ENCODE results near the gene SPTA1.
"Not testable (repeated sequence)": the region's sequence is repeated elsewhere in the genome, so short reads cannot be mapped to it uniquely, and the experiment has no call there.

The SPTA1 gene

GRCh38 chr1:158691907-158692306 is 5.4 kb upstream of the SPTA1 start:
- Histone ChIP-seq H3K9ac (ENCODE audit: insufficient read length) (no peak overlapping the region), H3K4me3 (no peak overlapping the region), H3K36me3 (ENCODE audit: insufficient read depth, low read length) (no peaks in the 10 kb centered on the region), H3K27ac (no peak overlapping the region), H3K9me3 (ENCODE audit: low read depth, low read length) (no peaks in the 10 kb centered on the region)
- TF ChIP-seq EZH2 (IDR thresholded peaks at IDR 0.05) (no peak), FOXP2 (optimal IDR thresholded peaks at IDR 0.05; ENCODE audit: control extremely low read depth, extremely low read length, insufficient read depth) (no peak), POLR2AphosphoS5 (IDR thresholded peaks at IDR 0.05; ENCODE audit: borderline replicate concordance, low read depth, low read length) (no peak)
- DNase-seq (ENCODE audit: low read depth, low spot score): no peak

- H3K4me3 ChIP-seq; H3K27ac ChIP-seq; DNase-seq (ENCODE audit: low read depth, low spot score); H3K9me3 ChIP-seq (ENCODE audit: low read depth, low read length); H3K36me3 ChIP-seq (ENCODE audit: insufficient read depth, low read length); H3K9ac ChIP-seq (ENCODE audit: insufficient read length): not testable (repeated sequence)
Observed at GRCh38 chr1:158691149-158691548, 4.6 kb upstream of the SPTA1 start.

- no peak overlapping the region for H3K4me3 ChIP-seq
- no peak for DNase-seq (ENCODE audit: low read depth, low spot score)
- H3K27ac ChIP-seq: no peak overlapping the region
- H3K9me3 ChIP-seq (ENCODE audit: low read depth, low read length): no peaks in the 10 kb centered on the region
- H3K36me3 ChIP-seq (ENCODE audit: insufficient read depth, low read length): no peaks in the 10 kb centered on the region
- no peak overlapping the region for H3K9ac ChIP-seq (ENCODE audit: insufficient read length)
- no peak for TF ChIP-seq FOXP2 (optimal IDR thresholded peaks at IDR 0.05; ENCODE audit: control extremely low read depth, extremely low read length, insufficient read depth)
- TF ChIP-seq POLR2AphosphoS5 (IDR thresholded peaks at IDR 0.05; ENCODE audit: borderline replicate concordance, low read depth, low read length): no peak
- no peak for TF ChIP-seq EZH2 (IDR thresholded peaks at IDR 0.05)
Observed at GRCh38 chr1:158689875-158690274, 3.4 kb upstream of the SPTA1 start.

- Histone ChIP-seq H3K9me3 (ENCODE audit: low read depth, low read length) (no peaks in the 10 kb centered on the region), H3K27ac (no peak overlapping the region), H3K4me3 (no peak overlapping the region), H3K36me3 (ENCODE audit: insufficient read depth, low read length) (no peaks in the 10 kb centered on the region), H3K9ac (ENCODE audit: insufficient read length) (no peak overlapping the region)
- no peak for DNase-seq (ENCODE audit: low read depth, low spot score)
- TF ChIP-seq EZH2 (IDR thresholded peaks at IDR 0.05) (no peak), POLR2AphosphoS5 (IDR thresholded peaks at IDR 0.05; ENCODE audit: borderline replicate concordance, low read depth, low read length) (no peak), FOXP2 (optimal IDR thresholded peaks at IDR 0.05; ENCODE audit: control extremely low read depth, extremely low read length, insufficient read depth) (no peak)
Observed at GRCh38 chr1:158689110-158689509, 2.6 kb upstream of the SPTA1 start.

GRCh38 chr1:158688343-158688742 is 1.8 kb upstream of the SPTA1 start:
- H3K9me3 ChIP-seq (ENCODE audit: low read depth, low read length); DNase-seq (ENCODE audit: low read depth, low spot score); H3K9ac ChIP-seq (ENCODE audit: insufficient read length); H3K27ac ChIP-seq; H3K4me3 ChIP-seq; H3K36me3 ChIP-seq (ENCODE audit: insufficient read depth, low read length): not testable (repeated sequence)

- Histone ChIP-seq H3K27ac (no peak overlapping the region), H3K4me3 (no peak overlapping the region), H3K36me3 (ENCODE audit: insufficient read depth, low read length) (no peaks in the 10 kb centered on the region), H3K9ac (ENCODE audit: insufficient read length) (no peak overlapping the region), H3K9me3 (ENCODE audit: low read depth, low read length) (no peaks in the 10 kb centered on the region)
- DNase-seq (ENCODE audit: low read depth, low spot score): no peak
- TF ChIP-seq POLR2AphosphoS5 (IDR thresholded peaks at IDR 0.05; ENCODE audit: borderline replicate concordance, low read depth, low read length) (no peak), EZH2 (IDR thresholded peaks at IDR 0.05) (no peak), FOXP2 (optimal IDR thresholded peaks at IDR 0.05; ENCODE audit: control extremely low read depth, extremely low read length, insufficient read depth) (no peak)
Observed at GRCh38 chr1:158687037-158687436, 522 bp upstream of the SPTA1 start.

GRCh38 chr1:158685085-158685484 is 1.4 kb downstream of the SPTA1 start:
- no peak overlapping the region for H3K9ac ChIP-seq (ENCODE audit: insufficient read length)
- no peak overlapping the region for H3K4me3 ChIP-seq
- H3K36me3 ChIP-seq (ENCODE audit: insufficient read depth, low read length): no peaks in the 10 kb centered on the region
- no peak for DNase-seq (ENCODE audit: low read depth, low spot score)
- no peaks in the 10 kb centered on the region for H3K9me3 ChIP-seq (ENCODE audit: low read depth, low read length)
- TF ChIP-seq FOXP2 (optimal IDR thresholded peaks at IDR 0.05; ENCODE audit: control extremely low read depth, extremely low read length, insufficient read depth): no peak
- TF ChIP-seq EZH2 (IDR thresholded peaks at IDR 0.05): no peak
- no peak for TF ChIP-seq POLR2AphosphoS5 (IDR thresholded peaks at IDR 0.05; ENCODE audit: borderline replicate concordance, low read depth, low read length)
- H3K27ac ChIP-seq: no peak overlapping the region

GRCh38 chr1:158681606-158682005 is 4.9 kb downstream of the SPTA1 start:
- TF ChIP-seq FOXP2 (optimal IDR thresholded peaks at IDR 0.05; ENCODE audit: control extremely low read depth, extremely low read length, insufficient read depth): no peak
- no peak for TF ChIP-seq POLR2AphosphoS5 (IDR thresholded peaks at IDR 0.05; ENCODE audit: borderline replicate concordance, low read depth, low read length)
- no peak for TF ChIP-seq EZH2 (IDR thresholded peaks at IDR 0.05)
- H3K9ac ChIP-seq (ENCODE audit: insufficient read length): no peak overlapping the region
- no peak overlapping the region for H3K4me3 ChIP-seq
- no peaks in the 10 kb centered on the region for H3K36me3 ChIP-seq (ENCODE audit: insufficient read depth, low read length)
- no peak for DNase-seq (ENCODE audit: low read depth, low spot score)
- H3K9me3 ChIP-seq (ENCODE audit: low read depth, low read length): no peaks in the 10 kb centered on the region
- H3K27ac ChIP-seq: no peak overlapping the region

GRCh38 chr1:158679289-158679688 is 7.2 kb downstream of the SPTA1 start:
- Histone ChIP-seq H3K4me3 (no peak overlapping the region), H3K36me3 (ENCODE audit: insufficient read depth, low read length) (no peaks in the 10 kb centered on the region), H3K27ac (no peak overlapping the region), H3K9ac (ENCODE audit: insufficient read length) (no peak overlapping the region), H3K9me3 (ENCODE audit: low read depth, low read length) (no peaks in the 10 kb centered on the region)
- no peak for TF ChIP-seq EZH2 (IDR thresholded peaks at IDR 0.05)
- TF ChIP-seq POLR2AphosphoS5 (IDR thresholded peaks at IDR 0.05; ENCODE audit: borderline replicate concordance, low read depth, low read length): no peak
- TF ChIP-seq FOXP2 (optimal IDR thresholded peaks at IDR 0.05; ENCODE audit: control extremely low read depth, extremely low read length, insufficient read depth): no peak
- DNase-seq (ENCODE audit: low read depth, low spot score): no peak

Data from SK-N-MC (cell line).